ENCODE measurements around the gene FAM50A.
"Not testable (repeated sequence)": the region's sequence is repeated elsewhere in the genome, so short reads cannot be mapped to it uniquely, and the experiment has no call there.

Gene FAM50A, protein sequence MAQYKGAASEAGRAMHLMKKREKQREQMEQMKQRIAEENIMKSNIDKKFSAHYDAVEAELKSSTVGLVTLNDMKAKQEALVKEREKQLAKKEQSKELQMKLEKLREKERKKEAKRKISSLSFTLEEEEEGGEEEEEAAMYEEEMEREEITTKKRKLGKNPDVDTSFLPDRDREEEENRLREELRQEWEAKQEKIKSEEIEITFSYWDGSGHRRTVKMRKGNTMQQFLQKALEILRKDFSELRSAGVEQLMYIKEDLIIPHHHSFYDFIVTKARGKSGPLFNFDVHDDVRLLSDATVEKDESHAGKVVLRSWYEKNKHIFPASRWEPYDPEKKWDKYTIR

DNA sequence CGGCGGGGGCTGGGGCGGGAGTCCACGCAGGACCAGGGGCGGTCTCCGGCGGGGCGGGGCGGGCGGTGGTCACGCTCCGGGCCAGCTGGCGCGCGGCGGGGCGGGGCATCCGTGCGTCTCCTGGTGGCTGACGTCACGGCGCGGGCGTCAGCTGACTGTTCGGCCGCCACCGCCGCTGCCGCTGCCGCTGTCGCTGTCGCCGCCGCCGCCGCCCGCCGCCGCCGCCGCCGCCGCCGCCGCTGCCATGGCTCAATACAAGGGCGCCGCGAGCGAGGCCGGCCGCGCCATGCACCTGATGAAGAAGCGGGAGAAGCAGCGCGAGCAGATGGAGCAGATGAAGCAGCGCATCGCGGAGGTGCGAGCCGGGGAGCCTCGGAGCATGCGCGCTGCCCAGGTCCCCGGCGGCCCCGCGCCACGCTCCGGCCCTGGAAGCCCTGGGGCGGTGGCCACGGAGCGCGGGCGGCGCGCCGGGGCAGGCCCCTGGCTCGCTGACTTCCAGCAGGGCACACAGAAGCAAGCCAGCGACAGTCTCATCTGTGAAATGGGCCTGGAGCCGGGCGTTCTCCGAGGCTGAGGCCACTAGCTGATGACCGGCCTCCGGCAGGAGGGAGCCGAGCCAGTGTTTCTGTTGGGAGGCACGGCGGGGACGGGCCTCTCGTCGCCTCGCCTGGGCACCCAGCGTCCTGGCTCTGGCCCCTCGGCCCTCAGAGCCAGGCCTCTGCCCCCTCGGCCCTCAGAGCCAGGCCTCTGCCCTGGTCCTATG, at the start of gene FAM50A:
Gene FAM50A, plus strand, starts transcription at position 150 of the 763 bp plus-strand sequence. Its CDS starts 95 bp downstream, at position 245.
- DNase-seq = peak; percentile 65

DNA sequence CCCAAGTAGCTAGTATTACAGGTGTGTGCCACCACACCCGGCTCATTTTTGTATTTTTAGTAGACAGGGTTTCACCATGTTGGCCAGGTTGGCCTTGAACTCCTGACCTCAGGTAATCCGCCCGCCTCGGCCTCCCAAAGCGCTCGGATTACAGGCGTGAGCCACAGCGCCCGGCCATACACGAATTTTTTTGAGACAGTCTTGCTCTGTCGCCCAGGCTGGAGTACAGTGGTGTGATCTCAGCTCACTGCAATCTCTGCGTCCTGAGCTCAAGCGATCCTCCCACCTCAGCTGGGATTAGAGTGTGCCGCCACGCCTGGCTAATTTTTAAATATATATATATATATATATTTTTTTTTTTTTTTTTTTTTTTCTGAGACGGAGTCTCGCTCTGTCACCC, 47.6 kb upstream of the FAM50A start:
- not testable (repeated sequence) for DNase-seq

DNA sequence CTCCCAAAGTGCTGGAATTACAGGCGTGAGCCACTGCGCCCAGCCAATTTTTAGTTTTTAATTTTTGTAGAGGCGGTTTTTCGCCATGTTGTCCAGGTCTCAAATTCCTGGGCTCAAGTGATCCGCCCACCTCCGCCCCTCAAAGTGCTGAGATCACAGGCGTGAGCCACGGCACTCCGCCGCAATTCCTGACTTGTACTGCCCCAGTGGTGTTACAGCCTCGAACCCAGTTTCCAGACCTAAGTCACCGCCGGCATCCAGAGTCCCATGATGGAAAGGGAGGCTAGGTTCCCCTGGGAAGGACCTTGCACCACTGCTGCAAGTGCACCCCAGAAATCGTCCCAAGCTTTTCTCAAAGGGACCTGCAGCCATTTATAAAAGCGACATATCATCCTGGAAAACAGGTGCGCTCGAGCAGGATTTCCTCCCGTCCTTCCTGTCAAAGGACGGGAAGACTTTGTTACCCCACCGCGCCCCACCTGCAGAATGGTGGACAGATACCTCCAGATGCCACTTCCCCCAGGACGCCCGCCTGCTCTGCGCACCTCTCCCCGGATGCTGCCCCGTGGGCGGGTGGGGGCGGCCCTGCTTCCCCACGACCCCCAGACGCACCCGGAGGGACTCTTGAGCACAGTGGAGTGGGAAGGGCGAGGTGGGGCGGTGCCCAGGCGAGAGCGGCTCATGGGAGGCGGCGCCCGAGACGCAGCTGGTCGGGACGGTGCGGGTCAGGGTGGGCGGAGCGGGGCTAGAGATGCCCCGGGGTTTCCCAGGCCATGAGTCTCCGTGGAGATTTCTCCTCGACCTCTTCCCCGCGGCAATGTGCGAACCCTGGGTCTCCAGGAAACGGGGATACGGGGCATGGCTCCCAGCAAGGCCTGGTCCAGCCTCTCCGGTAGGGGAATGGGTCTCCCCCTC, 46.7 kb upstream of the FAM50A start:
- DNase-seq = peak; percentile 73

DNA sequence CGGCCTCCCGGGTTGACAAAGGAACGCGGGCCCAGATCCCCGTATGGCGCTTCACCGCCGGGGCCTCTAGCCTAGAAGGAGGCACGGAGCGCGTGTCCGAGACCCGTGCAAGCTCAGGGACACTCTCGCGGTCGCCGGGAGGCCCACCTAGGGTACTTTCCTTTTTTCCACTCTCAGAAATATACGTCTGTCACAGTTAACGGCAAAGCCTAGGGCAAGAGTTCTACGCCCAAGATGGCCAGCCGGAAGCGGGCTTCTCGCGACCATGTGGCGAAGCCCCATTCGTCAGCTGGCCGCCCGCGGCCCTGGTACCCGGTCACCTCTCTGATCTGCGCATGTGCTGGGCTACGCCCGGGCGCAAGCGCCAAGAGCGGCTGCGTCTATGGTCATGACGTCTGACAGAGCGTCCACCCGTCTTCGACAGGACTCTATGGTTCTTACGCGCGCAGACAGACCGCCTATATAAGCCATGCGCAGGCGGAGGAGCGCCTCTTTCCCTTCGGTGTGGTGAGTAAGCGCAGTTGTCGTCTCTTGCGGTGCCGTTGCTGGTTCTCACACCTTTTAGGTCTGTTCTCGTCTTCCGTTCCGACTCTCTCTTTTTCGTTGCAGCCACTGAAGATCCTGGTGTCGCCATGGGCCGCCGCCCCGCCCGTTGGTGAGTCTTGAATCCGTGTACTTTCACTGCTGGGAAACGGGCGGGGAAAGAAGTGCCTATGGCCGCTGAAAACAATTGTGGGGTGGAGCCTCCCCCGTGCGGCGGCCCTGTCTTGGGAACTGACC, 45.9 kb upstream of the FAM50A start, which contains the start of gene RPL10:
Gene RPL10, plus strand, starts transcription at position 490 of the 780 bp plus-strand sequence. Its CDS starts 143 bp downstream, at position 633.
- DNase-seq = peak; percentile 94

DNA sequence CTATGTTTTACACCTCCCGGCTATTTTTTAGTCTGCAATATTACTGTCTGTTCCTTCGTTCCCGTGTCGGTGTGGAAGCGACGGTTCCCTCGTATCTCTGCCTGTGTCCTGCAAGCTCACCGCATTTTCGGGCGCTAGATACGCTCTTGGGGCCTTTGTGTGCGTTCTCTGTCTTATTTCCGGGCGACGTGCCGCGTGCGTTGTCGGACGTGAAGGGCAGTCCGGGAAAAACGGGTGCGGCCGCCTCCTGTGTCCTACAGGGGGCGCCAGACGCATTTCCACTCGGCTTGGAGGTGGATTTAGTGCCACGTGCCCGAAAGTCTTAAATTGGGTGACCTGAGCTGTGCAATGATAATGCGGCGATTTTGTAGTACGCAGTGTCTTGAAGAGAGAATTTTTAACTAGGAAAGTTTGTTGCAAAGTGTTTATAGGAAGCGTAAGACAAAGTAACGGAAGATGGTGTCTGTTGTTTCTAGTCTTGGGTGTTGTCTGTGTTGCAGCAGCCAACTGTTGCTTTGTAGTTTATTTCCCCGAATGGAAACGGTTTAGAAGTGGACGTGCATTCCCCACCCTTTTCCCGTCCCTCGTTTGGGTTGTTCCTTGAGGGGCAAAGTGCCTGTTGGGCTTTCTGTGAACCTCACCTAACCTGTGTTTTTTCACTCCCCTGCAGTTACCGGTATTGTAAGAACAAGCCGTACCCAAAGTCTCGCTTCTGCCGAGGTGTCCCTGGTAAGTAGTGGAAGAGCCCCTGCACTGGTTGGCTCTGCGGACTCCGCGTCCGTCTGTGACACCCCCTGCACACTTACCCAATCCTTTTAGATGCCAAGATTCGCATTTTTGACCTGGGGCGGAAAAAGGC, 45.0 kb upstream of the FAM50A start:
- peak; percentile 66 for DNase-seq

DNA sequence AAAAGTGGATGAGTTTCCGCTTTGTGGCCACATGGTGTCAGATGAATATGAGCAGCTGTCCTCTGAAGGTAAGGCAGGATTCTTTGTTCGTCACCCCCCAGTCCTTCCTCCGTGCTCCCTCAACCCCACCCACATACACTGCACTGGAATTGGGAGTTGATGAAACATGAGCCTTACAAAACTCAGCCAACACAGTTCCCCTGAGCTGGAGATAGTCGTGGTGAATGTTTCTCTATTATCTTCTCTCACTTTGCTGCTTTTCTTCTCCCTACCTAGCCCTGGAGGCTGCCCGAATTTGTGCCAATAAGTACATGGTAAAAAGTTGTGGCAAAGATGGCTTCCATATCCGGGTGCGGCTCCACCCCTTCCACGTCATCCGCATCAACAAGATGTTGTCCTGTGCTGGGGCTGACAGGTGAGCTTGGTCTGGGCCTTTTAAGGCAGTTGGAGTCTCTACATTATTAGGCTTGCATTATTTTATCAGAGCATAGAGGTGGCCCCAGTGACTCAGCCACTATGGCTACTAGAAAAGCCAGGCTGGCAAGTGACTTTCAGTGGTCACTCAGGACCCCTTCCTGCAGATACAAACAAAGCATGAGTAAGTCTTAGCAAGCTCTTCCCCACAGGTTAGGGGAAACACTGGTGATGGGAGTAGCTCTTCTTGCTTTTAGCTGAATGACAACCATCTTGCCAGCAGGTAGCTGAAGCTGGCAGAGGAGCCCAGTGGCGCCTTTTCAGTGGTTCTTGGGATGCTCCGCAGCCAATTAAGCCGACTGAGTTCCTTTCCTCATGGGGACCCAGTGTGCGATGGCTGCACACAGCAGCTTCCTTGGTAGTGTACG, 44.2 kb upstream of the FAM50A start:
- DNase-seq = peak; percentile 21

DNA sequence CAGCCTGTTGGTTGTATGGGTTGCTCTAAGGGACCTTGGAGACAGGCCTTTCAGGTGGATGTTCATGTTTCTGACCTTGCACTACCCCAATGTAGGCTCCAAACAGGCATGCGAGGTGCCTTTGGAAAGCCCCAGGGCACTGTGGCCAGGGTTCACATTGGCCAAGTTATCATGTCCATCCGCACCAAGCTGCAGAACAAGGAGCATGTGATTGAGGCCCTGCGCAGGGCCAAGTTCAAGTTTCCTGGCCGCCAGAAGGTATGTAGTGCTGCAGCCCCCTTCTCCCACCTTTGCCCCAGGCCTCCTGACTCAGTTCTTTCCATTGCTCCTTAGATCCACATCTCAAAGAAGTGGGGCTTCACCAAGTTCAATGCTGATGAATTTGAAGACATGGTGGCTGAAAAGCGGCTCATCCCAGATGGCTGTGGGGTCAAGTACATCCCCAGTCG, 43.5 kb upstream of the FAM50A start:
- not testable (repeated sequence) for DNase-seq

DNA sequence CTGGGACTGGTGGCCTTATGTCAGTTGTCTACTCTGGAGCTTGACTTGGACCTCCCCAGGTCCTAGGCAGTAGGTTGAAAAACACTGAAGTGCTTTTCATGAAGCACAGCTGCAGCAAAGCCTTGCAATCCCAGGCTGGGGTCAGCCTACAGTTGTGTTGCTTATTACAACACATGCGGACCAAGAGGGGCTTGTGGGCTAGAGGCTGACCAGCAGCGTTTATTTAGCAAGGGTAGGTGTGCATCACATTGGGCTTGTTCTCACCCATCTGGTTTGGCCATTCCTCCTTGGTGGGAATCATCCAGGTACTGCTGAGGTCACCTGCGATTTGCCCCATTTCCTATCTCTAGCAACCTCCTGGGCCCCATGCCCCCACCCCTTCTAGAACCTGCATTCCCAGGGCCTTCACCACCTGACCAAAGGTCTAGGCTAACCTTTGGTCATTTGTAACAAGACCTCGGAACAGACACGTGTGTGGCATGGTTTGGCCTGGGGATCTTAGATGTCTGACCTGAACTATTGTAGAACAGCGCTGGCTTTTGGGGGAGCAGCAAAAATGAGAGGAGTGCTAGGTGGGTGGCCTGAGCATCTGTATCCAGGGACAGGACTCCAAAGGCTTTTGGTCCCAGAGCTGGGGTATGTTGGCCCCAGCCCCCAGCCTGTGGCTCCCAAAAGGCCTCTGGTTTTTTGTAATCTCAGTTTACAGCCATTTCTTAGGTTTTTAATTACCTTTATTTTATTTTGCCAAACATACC, 42.7 kb upstream of the FAM50A start:
- DNase-seq = peak; percentile 61

DNA sequence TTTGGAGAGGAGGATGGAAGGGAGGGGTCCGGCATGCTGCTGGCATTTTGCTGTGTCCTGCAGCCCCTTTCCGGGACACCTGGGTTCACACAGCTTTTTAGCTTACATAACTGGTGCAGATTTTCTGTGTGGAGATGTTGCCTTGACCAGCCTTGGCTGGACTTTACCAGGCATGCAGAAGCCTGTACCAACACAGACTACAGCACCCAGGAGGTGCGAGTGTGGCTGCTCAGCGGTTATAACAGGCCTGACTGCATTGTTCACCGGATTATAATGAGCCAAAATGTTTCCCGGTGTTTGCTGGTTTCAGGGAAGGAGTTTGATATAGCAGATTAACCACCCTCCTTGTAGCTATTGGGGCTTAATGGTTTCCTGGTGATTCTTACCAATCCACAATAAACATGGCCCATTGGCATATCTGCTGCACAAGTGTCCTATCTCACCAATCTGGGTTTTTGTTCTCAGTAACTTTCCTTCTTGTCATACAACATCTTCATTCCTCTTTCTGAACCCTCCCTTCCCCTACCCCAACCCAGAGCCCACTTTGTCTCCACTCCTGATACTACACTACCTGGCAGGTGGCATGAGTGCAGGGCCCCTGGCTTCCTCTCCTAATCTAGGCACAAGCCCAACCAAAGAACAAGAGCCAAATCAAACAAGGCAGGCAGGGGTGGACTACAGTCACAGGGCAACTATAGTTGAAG, 41.9 kb upstream of the FAM50A start:
- peak; percentile 43 for DNase-seq

DNA sequence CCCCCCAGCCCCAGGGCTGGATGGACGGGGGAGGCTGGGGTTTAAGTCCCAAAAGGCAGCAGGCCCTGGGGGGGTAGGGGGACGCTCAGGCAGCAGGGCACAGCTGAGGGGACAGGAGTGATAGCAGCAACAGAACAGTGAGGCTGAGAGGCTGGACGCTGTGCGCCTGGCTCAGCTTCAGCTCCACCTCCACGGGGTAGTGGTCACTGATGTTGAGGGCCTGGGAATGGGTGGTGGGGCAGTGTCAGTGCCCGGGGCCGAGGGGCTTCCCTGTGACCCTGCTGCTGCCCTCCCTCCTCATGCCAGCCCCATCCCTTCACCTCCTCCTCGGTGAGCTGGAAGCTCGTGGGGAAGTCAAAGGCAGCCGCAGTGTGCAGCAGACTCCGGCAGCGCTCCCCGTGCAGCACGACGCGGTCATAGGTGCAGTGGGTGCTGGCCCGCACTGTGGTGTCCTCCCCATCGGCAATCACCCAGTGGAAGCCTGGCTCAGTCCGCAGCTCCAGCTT, 41.3 kb upstream of the FAM50A start:
- no peak for DNase-seq

DNA sequence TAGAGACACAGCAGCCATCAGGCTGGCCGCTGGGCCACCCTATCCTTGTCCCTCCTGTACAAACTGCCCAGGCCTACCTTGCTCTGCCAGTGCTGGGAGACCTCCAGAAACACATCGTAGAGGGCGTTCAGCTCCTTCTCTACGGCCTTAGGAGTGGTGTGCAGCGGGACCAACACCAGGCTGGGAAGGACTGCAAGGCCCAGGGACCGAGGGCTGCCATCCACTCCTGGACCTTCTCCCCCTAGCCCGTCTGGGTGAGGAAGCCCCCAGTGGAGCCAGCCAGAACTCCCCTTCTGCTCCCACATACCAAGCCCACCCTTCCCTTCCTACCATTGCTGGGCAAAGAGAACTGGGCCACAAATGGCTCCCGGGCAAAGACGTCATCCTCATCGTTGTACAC, 40.7 kb upstream of the FAM50A start:
- no peak for DNase-seq

DNA sequence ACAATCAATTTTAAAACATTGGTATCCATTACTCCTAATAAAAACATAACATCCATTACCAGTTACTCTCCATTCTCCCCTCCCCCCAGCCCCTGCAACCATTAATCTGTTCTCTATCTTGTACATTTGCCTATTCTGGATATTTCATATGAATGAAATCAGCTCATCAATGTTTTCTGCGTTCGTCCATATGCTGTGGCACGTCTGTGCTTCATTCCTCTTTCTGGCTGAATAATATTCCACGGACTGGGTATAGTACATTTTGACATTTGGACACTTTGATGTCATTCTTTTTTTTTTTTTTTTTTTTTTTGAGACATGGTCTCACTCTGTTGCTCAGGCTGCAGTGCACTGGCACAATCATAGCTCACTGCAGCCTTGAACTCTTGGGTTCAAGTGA, 40.1 kb upstream of the FAM50A start:
- DNase-seq = no peak

DNA sequence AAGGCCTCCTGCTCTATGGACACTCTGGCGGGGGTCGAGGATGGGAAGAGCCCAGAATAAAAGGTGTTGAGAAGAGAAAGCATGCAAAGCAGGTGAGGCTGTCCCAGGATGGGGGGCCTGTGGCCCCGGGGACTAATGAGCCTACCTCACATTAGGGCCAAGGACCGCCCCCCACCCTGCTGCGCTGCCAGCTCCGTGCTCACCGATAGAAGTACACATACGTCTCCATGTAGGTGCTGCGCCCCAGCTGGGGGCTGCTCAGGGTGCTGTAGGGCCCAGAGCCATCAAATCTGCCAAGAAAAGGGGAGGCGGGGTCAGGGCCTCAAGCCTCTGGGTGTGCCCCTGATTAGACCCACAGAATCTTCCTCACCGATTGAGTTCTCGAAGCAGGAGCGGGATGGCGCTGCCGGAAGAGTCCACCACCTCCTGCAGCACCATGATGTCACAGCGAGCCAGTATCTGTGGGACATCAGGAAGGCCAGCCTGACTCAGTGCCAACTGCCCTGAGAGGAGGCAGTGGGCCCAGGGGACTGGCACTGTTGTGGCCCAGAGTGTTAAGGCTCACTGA, 39.2 kb upstream of the FAM50A start:
- no peak for DNase-seq

DNA sequence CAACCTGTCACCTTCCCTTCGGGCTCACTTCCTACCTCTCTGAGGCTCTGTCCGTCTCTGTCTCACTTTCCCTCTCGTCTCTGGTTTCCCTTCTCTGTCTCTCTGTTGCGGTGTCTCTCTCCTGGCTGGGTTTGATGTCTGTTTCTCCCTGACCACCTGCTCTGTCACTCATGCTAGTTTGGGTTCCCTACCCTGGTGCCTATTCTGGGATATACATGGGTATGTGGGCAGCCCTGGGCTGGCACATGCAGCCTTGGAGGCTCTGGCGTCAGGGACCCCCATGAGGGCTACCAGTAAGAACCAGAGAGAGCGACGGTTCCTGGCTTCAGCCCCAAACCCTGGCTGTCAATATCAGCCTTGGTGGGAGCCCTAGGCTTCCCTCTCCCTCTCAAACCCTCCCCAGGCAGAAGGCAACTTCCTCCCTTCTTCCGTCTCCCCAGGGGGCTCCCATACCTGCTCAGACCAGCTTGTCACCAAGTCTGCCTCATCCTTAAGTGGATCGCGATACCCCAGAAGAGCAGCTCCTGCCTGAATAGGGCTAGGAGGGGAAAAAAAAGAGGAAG, 35.2 kb upstream of the FAM50A start:
- no peak for DNase-seq

DNA sequence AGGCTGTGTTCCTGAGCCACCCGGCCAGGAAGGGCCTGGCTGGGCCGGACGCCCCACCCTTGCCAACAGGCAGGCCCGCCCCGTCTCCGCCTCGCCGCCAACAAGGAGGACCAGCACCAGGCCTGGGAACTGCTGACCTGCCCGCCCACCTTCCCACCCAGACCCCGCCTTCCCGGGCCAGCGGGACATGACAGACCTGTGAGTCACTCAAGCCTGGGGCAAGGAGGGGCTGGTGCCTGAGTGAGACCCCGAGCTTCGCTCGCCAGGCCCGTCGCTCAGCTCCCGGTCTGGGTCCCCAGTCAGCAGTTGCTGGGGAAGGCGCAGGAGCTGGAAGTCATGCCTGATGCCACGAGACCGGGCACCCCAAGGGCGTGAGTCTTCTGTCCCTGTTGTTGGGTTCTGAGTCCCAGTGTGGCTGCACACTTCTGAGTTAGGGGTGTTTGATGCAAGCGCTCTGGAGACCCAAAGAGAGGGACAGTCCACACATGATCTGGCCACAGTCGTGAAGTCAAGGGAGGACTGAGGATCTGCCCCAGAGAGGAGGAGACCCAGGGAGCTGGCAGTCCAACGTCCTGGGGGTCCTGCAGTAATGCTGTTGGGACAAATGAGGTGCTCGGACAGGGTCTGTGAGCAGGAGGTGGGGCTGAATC, 34.6 kb upstream of the FAM50A start, which contains the start of gene DNASE1L1:
Gene DNASE1L1, minus strand, starts transcription at position 33 of the 650 bp plus-strand sequence. CDS start 3,686 bp downstream, outside the sequence.
- peak; percentile 93 for DNase-seq

DNA sequence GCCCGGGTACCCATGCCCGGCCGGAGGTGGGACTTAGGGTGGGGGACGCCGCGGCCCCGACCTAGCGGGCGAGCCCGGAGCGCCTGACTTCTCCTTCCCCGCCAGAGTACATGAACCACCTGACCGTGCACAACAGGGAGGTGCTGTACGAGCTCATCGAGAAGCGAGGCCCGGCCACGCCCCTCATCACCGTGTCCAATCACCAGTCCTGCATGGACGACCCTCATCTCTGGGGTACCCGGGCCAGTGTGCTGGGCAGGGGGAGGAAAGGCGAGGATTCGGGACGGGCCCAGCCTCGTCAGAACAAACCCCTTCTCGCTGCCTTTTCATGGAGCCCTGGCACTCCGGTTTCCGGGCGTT, 32.0 kb upstream of the FAM50A start:
- peak; percentile 42 for DNase-seq

DNA sequence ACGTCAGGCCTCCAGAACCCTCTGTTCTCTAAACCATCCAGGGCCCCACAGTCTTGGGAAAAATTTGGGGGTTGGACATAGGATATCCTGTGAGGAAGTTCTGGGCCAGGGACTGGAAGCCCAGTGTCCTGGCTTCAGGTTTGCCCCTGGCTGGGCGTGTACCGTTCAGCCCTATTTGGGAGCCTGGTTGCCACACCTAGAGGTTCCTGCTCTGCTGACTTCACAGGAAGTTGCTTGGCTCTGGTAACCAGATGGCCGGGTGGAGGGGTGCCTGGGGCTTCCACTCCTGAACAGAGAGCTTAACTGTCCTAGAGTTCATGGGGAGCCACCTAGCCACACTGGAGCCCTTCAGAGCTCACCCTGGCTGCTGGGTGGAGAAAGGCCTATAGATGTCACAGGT, 31.5 kb upstream of the FAM50A start:
- no peak for DNase-seq
